Activated CD4-positive, alpha-beta T cell treated with anti-CD3 and anti-CD28 coated beads, Interleukin-2, amount 50 U/mL, for 1 hour (primary cell): ENCODE data around the gene APAF1.
"Not testable (repeated sequence)": the region's sequence is repeated elsewhere in the genome, so short reads cannot be mapped to it uniquely, and the experiment has no call there.

Experiments
- DNase-seq: peaks from one replicate; pipeline ENCODE4 v3.0.0-alpha.2; 2020

Gene APAF1

DNA sequence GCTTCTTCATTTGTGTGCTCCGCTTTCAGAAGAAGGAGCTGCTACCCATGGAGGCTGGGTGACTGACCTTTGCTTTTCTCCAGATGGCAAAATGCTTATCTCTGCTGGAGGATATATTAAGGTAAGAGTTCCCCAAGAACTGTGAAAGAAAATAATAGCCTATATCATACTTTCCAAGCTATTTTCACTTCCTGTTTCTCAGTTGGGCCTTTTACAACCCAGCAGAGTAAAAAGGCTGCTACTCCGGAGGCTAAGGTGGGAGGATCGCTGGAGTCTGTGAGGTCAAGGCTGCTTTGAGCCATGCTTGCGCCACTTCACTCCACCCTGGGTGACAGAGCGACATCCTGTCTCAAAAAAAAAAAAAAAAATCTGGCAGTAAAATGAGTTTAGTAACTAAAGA is 82.1 kb downstream of the APAF1 start:
- no peak for DNase-seq

DNA sequence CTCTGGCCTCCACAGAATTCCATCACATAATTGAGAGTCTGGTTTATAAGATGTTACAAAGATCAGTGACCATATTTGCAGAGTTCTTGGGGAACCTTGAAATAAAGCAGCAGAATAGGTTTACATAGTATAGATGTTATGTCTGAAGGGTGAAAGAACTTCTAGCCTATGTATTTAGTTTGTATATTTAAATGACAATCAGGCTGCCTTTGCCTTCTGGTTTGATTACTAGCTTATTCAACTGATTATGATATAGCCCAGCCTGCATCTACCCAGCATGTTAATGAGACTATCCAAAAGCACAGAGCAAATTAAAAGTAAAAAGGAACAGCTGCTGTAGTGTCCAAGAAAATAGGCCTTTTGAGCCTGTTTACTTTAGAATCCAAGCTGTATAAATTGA is 85.3 kb downstream of the APAF1 start:
- no peak for DNase-seq

DNA sequence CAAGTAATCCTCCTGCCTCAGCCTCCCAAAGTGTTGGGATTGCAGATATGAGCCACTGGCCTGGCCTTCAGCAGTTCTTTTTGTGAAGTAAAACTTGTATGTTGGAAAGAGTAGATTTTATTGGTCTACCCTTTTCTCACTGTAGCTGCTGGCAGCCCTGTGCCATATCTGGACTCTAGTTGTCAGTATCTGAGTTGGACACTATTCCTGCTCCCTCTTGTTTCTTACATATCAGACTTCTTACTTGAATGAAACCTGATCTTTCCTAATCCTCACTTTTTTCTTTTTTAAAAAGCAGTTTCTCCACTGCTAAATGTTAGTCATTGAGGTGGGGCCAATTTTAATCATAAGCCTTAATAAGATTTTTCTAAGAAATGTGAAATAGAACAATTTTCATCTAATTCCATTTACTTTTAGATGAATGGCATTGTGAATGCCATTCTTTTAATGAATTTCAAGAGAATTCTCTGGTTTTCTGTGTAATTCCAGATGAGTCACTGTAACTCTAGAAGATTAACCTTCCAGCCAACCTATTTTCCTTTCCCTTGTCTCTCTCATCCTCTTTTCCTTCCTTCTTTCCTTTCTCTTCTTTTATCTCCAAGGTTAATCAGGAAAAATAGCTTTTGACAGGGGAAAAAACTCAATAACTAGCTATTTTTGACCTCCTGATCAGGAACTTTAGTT is 88.7 kb downstream of the APAF1 start:
- DNase-seq: no peak

DNA sequence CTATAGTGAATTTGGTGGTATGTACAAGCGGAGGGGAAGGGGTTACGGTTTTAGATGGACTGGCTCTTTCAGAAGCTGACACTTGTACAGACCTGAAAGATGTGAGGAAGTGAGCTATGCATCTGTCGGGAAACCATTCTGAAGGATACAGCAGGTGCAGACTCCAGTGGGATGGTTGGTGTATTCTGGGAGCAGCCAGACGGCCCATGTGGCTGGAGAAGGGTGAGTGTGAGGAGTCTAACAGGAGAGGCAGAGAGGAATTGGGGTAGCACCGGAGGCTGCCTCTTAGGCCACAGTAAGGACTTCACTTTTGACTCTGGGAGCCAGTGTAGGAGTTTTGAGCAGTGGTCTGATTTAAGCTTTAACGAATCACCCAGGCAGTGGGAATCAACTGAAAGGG is 90.7 kb downstream of the APAF1 start:
- no peak for DNase-seq

DNA sequence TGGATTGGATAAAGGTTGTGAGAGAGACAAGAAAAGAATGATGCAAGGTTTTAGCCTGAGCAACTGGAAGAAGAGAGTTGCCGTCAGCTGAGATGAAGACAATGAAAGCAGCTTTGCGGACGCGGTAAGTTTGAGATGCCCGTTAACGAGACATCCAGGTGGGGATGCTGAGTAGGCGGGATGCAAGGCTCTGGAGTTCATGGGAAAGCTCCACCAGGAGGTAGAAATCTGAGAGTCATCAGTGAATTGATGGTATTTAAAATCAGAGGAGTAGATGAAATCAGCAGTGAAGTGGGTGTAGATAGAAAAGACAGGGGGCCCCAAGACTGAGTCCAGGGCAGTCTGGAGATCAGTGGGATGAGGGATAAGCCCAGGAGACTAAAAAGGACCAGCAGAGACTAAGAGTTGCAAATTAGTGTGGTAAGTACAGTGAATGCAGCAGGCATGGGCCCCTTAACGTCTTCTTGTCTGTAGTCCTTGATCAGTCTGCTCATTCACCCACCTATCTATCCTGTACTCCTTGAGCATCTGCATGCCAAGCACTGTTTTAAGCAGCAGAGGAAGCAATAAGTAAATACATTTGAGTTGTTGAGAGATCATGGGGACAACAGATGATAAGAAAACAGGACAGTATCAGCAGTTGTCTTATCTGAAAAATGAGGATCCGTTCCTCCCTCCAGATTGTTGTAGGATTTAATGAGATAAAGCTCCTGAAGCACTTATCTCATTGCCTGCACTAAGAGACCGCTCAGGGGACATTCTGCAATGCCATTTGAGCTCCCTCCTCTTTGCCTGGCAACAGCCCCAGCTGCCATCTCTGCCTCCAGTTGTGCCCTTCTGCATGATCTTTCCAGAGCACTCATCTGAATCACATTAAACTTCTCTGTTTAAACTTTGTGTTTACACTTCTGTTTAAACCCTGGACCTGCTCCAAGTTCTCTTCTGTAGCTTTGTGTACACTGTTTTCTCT is 91.5 kb downstream of the APAF1 start:
- DNase-seq: no peak

DNA sequence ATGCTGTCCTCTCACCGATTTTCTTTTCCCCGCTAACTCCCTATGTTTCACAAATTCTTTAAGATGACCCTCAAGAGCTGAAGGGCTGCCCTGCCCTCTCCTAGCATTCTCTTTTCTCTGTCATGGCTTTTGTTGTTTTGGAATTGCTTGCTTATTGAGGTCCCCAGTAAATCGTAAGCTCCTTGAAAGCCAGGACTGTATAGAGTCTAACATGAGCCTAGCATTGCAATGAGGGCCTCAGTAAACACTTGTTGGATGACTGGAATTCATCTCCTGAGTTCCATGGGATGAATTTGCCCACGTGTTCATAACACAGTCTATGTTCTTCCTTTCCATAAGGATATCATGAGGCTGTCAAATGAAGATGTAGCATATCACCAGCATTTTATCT is 92.2 kb downstream of the APAF1 start:
- DNase-seq: no peak

DNA sequence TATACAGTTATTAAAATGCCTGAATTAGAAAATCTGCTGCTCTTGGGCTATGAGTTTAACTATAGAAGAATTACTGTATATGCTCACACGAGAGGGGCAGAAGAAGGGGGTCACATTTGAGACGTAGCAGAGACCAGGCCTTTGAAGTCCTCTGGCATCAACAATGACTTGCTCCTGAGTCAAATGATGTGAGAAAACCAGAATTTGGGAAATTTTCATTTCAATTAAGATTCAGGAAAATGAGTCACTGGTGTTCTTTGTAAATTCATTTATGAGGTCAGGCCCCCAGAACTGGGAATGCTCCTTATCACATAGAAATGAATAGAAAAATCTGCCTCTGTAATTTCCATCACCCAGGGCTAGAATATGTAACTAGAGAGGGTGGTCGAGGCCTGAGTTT is 92.9 kb downstream of the APAF1 start:
- no peak for DNase-seq

DNA sequence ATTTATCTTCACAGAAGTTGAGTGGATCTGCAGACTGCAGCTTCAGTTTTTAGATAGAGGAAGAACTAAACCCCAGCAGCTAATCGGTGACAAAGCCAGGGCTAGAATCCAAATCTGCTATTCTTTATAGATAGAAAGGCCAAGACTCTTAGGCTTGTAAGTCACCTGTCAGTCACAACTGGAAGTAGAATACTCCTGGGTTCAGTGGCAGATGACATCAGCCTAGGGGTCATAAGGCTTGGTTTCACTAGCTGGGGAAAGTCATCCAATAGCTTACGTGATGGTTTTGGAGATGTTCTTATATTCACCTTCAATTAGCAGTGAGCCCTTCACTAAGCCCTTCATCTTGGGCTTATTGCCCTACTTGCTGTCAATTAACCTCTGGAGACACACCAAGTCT is 93.4 kb downstream of the APAF1 start:
- DNase-seq: no peak

DNA sequence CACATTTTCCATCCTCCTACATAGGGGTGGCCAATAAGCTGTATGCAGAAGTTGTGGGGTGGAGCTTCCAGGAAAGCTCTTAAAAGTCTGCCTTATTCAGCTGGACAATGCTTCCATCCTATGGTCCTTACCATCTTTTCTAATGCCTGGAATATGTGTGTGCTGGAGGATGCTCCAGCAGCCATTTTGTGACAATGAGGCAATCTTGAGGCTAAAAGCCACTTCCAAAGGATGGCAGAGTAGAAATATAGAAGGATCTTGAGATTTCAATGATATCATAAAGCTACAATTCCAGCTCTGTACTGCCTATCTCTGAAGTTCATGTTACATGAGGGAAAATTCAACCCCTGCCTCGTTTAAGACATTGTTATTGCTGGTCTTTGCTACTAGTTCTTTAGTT is 95.7 kb downstream of the APAF1 start:
- no peak for DNase-seq

DNA sequence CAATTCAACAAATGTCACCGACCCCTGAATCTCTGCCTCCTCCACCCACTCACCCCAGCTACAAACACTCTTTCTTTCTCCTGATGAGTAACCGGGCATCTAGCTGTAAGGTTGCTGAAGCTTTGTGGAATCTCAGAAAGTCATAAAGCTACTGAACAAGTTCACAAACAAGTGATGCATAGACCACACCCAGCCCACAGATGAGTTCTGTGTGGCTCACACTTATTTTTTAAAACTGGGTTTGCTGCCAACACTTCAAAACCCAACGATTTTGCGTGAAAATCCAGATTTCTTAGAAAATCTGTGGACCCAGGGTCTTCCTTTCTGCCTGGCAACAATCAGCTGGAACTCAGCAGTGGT is 96.1 kb downstream of the APAF1 start:
- DNase-seq: no peak

DNA sequence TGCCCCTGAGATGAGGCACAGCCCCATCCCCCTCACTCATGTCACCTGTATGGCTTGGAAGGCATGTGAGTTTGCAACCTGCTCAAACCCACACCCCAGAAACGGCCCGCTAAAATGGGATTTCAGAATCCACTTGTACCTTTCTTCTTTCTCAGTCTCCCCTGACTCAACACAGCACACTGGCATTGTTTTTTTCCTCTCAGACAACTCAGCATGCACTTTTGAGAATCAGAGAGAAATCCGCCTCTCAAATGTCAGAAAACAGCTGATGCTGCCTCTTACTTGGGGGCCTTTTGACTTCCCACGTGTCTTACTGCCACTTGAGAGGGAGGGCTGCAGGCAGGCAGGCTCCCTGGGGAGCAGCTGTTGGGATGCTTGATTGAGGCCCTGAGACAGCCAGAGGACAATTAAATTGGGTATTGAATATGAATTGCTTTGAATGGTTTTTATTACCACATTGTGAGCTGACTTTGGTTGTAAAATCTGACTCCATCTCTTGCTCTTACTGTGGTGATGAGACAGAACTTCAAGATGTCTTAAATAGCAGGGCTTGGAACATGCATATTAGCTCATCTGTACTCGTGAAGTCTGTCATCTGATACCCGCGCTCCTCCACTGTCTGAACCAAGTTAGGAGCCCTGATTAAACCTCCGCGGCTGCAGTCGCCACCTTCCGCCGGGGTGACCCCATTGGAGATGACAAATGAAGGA is 96.6 kb downstream of the APAF1 start:
- DNase-seq: no peak

DNA sequence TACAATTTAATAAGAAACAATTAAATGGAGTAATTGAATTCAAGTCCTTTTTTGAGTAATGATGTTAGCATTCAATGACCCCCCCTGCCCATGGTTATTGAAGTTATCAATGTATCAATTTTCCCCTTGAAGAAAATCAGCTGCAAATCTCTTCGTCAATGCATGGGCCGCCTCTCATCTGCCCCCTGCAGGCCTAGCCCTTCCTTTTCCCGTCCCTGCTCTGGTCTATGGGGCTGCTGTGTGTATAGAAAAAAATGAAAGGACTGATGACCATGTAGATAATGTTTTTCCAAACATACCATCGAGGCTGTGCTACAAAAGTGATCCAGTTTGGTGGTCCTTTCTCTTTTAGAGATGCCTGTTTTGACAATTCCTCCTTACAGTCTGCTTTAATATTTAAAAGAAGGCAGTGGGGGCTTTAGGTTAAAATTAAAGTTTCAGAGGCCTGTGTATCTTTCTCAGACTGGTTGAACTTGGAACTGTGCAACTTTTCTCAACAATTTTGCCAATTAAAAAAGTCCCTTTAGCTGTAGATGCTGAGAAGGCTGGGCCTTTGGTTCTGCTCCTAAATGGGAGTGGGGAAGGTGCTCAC is 98.4 kb downstream of the APAF1 start:
- DNase-seq: peak; percentile 22

DNA sequence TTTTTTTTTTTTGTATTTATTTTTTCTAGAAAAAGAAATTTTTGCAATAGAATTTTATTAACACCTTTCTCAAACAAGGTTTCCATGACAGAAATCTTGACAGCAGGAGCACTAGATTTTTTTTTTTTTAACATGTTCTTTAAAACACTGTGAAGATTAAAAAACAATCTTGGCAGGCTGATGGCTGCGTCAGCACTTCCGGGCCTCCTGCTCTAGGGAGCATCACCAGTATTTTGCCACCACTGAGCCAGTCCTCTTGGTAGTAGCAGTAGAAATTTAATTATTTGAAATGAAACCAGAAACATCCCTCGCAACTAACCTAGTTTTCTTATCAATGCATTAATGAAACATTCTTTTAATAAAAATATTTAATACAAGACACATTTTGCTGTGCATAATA is 99.6 kb downstream of the APAF1 start:
- DNase-seq: peak; percentile 18

DNA sequence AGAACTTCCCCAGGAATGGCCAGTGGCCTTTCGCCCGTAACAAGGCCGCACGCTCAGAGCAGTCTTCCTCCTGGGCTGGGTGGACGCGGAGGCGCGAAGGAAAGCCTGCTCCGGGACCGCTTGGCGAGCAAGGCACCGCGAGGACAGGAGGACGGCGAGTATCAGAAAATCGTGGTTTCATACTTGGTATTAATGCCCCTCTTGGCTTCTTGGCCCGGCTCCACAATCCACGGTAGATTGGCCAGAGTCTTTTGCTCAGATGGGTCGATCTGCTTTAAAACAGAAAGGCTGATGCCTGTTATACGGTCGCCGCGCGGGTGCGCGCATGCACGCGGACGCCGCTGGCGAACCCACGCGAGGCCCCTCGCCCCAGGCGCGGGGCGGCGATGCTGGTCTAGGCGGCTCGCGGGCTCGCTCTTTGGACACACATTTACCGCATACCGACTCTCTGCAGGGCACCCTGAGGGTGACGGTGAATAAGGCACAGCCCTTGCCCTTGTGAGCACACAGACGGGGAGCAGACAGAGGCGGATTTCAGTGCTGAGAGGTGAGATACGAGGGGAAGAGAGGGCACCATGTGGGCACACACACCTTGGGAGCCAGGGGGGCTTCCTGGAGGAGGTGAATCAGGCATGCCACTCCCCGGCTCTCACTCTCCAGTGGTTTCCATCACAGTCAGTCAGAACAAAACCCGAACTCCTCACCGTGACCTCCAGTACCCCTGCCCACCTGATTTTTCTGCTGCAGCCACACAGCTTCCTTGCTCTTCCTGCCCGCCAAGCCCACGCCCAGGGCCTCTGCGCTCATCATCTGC is 100.7 kb downstream of the APAF1 start:
- DNase-seq: peak; percentile 19

DNA sequence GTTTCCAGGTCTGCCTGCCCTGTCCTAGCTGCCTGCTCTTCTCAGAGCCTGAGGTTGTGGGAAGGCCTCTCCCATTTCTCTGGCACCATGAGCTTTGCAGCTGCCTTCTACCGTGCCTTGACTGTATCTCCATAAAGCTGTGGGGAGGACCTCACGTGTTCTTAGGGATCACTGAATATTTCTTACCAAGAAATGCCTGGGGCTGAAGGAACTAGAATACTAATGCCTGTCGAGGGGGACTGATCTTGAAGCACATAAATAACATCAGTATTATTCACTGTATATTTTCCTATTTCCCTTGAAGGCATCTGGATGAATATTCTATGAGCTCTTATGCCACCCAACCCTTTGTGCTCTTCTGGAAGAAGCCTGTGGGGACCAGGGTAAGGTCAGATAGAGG is 103.4 kb downstream of the APAF1 start:
- DNase-seq: no peak

DNA sequence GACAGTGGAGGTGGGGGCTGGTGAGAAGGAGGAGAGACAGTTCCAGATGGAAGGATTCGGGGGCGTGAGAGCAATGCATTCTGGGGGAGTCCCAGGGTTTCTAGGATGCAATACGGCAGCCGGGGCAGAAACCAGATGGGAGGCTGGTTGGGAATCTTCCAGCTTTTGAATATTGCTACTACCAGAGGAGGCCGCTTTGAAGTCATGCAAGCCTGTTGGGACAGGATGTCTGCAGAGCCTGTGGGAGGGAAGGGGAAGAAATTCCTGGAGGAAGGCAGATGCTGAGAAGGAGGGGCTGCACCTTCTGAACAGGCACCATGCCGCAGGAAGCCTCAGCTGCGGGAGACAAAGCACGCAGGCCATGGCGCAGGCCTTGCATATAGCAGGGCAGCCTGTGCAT is 105.4 kb downstream of the APAF1 start:
- DNase-seq: no peak

DNA sequence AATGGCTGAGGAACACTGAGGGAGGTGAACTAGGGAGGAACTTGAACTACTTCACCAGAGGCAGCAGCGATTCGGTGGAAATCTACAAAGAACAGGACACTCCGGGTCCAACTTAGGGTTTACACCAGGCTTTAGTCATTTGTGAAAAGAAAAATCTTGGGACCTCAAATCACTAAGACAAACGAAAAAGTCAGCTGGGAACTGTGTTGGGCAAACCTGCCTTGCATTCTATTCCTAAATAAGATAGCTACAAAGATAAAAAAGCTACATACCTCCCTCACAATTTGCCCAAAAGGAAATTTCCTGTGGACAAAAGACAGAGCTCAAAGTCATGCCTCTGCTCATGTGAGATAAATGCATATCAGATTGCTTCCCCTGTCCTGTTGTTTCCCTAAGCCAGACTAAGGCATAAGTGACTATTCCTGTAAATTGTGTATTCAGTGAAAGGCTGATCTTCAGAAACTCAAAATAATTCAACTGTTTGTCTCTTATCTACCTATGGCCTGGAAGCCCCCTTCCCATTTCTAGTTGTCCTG is 106.6 kb downstream of the APAF1 start:
- no peak for DNase-seq

DNA sequence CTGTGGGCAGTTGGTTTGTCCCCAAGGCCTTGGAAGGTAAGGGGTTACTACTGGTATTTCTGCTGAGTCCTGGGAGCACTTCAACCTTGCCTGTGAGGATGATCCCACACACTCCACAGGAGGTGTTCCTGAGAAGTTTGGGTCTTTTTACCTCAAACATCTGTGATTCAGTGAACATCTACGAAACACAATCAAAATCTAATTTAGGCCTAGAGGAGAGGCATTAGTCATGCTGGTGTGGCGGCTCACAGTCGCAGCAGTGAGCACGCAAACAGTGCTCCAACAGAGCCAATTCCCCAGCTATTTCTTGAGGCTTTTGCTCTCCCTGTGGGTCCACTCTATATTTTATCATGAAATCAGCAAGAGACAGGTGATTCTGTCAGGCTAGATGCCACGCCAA is 107.6 kb downstream of the APAF1 start:
- no peak for DNase-seq

DNA sequence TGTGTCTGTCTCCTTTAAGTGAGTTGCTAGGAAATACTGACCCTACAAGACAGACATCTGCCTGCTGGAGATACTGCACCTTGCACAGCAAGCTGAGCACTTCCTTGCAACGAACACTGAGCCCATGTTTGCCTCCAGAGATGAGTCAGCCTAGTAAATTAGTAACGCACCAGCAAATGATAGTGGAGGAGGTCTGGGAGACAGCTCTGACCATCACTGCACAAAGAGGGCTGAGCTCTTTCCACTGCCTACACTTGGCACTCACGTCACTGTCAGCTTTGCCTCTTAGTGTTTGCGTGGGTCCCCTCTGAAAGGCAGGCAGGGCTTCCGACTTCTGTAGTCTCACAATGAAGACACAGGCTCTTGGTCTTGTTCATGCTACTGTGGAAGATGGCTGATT is 109.0 kb downstream of the APAF1 start:
- no peak for DNase-seq

DNA sequence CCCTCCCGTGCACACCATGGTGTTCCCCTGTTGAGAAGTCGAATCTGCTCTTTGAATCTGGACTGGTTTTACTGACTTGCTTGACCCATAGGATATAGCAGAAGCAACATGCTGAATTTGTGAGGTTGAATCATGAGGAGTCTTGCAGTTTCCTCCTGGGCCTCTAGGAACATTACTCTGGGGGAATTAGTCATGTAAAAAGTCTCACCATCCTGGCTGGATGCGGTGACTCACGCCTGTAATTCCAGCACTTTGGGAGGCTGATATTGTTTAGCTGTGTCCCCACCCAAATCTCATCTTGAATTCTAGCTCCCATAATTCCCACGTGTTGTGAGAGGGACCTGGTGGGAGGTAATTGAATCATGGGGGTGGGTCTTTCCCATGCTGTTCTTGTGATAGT is 110.8 kb downstream of the APAF1 start:
- not testable (repeated sequence) for DNase-seq

DNA sequence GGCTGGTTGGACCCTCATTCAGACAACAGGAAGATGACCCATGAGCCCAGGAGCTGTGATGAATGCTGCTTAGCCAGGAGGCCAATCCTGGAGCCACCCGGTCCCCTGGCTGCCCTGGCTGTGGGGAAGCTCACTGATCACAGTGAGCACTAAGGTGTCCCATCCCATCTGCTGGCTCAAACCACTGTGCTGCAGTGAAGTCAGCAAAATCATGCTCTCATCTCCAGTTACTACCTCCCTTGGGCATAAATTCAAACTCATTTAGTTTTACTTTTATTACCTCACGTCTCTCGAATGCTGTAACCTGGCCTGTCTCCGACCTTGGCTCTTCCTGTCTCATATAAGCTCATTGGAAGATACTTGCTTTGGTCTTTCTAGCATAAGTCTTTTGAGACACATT is 112.4 kb downstream of the APAF1 start:
- DNase-seq: no peak

DNA sequence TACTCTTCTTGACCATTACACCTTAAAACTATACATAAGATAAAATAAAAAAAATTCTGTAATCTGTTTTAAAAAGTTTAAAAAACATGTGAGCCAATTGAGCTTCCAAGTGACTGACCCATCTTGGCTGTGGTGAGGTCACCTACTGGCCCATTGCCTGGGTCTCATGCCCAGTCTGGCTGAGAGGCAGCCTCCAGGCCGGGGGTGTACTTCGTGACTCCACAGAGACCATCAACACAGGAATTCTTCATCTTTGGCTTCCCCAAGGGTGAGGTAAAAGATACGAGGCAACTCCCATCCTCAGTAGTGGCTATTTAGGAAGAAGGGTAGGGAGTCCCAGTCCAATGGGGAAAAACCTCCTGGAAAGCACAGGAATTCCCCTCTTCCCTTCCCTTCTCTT is 113.2 kb downstream of the APAF1 start:
- DNase-seq: no peak
